DMS79 (cell line): ENCODE measurements around the gene COL19A1.

ENCODE experiments used
- DNase-seq: peaks from one replicate; lab custom pipeline; 2025; lab: John Stamatoyannopoulos, UW

COL19A1 gene

DNA sequence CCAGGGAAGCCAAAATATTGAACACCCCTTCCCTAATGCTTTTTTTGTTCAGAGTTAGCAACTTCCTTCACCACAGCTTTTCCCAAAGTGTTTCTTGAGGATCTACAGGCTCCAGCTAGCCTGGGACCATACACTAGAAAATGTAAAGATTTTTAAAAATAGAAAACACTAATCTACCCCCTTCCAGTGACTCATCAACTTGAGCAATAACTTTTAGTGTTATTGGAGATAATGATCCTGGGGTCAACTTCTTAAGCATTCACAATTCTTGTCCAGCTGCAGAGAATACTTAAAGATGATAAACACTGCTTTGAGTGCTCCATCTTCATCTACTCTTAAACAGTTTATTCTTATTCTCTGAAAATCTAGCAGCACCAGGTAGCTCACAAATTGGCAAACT, 304.9 kb downstream of the COL19A1 start:
- no peak for DNase-seq

DNA sequence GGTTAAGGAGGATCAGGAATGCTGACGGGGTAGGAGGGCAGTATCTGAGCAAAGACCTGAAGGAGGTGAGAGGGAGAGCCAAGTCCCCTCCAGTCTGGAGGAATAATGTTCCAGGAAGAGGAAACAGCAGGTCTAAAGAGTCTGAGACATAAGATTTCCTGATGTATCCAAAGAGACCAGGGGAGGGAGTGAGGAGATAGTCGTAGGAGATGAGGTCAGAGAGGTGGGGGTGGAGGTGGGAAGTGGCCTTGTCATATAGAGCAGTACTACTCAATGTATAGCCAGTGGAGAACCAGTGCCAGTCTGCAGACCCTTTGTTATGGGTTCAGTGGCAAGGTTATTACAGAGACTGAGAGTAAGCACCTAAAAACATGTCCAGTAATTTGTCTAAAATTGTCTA, 305.9 kb downstream of the COL19A1 start:
- no peak for DNase-seq

DNA sequence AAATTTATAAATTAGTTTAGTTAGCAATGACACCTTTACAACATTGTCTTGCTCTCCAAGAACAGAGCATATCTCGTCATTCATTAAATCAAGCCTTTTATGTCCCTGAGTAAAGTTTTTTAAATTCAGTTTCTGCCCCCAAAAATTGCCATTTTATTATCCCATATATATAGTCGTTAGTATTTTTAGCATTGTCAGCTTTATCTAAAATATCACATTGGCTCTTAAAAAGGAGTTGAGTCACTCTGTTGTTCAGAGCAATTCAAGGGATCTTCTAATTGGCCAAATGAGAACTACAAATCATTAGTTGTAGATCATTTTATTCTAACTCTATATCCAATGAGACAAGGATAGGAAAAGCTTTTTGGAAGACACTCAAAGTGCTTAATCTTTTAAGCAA, 309.4 kb downstream of the COL19A1 start:
- DNase-seq = no peak

DNA sequence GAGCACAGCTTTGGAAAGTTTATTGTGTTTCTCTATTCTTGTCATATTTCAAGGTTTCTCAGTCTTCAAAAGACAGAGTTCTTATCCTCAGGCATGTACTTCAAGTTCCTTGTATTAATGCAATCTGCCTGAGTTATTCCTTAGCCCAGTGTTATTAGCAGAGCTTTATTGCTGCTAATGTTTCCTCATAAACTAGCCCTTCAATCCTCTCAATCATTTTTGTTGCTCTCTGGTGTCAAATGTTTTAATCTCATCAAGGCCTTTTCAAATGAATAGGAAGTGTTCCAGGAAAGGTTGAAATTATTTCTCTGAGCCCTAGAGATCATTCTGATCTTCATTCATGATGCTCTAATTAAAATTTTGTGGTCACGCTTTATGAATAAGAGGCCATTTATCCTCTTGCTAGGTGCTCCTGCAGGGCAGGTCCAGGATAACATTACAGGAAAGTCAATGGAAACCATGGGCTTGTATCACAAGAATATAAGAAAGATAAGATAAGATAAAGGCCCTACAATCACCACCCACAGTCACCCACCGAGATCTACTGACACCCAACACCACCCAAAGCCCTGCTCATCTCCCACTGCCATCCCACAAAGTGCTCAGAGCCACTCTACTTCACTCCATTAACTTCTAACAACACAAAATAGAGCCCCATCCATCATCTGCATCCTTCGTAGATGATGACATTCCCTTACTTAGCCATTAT, 310.6 kb downstream of the COL19A1 start:
- DNase-seq = peak; percentile 22

DNA sequence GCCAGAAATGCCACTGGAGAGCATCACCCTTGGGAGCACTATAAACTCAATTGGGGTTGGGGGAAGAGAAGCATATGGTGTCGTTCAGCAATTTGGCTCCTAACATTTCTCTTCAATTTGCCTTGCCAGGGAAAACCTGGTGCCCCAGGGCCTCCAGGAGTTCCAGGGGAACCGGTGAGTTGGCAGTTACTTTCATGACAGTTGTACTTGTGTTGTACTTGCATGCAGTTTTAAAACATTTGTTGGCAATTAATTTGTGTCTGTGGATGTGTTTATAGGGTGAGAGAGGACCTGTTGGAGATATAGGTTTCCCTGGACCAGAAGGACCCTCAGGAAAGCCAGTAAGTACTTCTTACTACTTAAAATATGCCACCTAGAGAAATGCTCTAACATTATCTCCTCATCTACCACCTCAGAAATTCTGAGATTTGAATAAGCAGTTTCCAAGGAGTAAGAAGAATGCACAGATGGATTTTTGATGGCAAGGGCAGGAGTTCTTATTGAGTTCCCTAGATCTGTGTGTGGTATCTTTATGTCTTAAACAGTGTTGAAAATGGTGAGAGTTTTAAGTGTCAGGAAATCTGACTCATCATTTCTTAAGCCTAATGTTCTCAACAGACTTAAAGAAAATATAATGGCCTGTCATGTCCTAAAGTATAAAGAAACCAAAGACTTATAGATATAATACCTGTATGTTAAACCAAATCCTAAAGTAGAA, 314.0 kb downstream of the COL19A1 start:
- DNase-seq = no peak

DNA sequence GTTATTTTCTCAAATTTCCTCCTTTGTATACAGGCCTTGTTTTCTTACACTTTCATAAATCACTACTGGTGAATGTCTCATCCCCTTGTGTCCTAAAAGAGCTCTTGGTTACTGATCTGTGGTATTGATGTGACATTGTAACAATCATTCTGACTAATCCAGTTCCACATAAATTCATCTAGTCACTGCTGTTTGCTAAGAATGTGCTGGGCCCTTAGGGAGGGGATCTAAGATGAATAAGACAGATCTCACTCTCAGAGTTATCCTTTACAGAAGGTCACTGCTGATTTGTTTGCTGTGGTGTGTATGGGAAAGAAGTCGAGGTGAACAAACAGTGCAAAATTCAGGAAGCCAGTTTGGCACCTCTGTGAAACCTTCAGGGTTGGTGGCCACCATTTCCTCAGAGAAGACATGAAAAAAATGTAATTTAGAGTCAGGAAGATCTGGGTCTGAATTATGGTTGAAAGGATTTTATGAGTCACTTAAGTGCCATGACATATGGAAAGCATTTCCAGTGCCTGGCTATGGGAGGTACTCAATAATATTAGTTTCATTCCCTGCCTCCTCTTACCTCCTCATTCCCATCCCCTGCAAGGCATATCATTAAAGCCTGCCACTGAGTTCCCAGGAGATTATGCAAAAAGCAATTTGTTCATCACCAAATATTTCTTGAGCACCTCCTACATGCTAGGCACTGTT, 314.7 kb downstream of the COL19A1 start:
- no peak for DNase-seq

DNA sequence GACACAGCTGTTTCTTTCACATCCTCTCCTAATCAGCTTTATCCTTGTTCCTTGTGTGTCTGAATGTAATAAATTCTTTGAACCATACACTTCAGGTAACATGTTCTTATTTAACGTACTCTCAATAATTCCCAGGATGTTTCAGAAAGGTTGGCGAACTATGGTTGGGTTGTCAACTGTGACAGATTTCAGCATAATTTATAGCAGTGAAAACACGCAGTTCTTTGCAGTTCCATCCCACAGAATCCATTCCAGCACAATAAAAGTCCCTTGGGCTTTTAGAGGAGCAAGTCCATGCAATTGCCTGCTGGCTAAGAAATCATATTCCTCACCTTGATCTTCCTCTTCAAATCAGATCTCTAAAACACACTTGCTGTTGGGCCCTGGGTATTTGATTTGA, 317.2 kb downstream of the COL19A1 start:
- DNase-seq = no peak

DNA sequence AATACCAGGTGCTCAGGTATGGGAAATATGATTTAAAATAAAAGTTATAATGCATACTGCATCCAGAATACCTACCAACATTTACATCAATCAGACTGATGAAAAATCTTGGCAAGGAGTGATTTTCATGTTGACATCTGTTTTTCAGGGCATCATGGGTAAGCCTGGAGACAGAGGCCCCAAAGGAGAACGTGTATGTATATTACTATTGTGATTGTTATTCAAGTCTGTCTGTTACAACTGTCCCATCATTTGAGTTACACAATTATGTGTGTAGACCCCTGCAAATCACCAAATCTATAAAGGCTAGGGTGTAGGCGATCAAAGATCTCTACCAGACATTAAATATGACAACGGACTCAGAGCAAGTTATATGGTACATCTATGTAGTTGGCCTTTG, 318.4 kb downstream of the COL19A1 start:
- no peak for DNase-seq

DNA sequence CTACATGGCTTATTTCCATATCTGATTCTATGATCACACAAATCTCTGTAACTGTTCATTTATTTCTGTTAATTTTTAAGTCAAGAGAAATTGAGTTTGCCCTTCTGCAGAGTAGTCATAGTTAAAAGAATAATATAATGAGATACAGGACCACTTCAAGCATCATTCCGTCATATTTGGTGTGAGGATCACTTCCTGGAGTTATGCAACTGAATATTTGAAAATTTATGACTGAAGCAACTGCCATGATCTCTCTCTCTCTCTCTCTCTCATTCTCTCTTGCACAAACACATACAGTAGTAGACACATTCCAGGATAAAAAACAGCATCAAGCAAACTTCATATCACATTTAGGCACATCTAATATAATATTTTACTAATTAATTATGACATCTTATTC, 320.1 kb downstream of the COL19A1 start:
- DNase-seq = no peak

DNA sequence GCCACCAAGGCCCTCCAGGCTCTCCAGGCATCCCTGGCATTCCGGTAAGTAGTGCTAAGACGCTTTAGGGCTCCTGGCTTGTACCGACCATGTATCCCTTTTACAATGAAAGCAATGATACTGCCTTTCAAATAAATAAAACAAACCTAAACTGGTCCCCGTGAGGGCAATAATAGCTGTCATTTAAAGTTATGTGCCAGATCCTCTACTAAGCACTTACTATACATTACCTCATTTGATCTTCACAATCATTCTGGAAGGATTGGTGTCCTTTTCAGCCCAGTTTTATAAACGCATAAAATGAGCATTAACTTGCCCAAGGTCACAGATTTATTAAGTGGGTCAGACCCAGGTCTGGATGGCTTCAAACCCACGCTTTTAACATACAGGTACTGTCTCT, 321.8 kb downstream of the COL19A1 start:
- DNase-seq = no peak

DNA sequence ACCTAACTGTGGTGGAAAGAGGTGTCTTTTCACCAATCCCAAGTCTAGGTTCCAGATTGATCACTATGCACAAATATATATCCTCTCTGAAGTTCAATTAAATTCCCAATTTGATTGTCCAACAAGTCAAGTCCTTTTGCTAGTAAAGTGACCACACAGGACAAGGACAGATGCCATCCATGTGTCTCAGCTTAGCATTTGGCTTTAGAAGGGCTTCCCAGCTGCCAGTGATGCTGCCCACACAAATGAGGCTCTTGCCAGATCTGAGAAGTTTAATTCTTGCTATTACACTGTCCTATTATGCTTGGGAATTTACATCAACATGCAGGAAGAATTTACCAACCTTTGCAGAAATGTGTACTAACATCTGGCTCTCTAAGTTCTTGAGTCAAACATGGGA, 328.1 kb downstream of the COL19A1 start:
- no peak for DNase-seq

DNA sequence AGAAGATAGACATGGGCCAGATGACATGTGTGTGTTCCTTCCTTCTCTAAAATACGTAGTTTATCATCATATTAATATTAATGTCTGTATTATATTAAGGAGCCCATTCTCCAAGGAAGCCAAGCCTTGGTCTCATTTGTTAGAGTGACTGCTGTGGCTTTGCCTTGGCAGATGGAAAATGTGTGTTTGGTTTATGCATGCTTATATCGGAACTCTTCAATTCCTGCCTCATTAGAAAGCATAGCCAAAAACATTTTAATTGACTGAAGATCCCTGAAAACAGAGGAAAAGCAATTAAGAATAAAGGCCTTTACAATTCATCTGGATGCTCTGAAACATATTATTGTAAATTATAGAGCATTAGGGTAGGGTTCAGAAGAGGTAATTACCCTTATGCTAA, 330.2 kb downstream of the COL19A1 start:
- no peak for DNase-seq

DNA sequence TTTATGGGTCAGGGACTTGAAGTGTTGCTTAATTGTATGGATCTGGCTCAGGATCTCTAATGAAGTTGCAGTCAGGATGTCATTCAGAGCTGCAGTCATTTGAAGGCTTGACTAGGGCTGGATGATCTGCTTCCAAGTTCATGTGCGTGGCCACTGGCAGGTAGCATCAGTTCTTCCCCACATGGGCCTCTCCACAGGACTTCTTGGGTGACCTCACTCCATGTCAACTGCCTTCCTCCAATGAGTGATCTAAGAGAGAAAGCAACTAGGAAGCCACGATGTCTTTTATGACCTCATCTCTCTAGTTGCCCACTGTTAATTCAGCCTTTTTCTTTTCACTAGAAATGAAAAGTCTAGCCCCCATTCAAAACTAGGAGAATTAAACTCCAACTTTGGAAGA, 332.4 kb downstream of the COL19A1 start:
- no peak for DNase-seq

DNA sequence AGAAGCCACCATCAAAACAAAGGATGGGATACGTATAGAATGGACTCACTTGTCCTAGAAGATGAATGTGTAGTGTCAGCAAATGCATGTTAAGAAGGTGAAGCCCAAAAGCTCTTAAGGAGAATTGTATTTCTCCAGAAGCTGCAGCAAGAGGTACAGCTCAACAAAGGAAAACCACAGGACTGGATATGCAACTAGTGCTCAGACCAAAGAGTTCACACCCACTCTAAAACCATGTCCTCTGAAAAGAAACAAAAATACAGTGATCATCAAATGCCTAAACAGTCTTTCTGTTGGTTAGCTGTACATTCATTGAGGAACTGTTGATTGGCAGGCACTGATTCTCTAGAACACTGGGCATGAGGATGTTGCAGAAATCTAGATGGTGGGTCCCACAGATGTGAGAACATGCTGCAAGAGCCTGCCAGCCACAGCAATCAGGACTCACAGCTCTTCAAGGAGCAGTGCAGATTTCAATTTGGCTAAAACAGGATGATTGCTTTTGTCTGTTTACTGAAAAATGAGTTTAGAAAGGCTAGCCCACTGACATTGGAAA, 342.0 kb downstream of the COL19A1 start:
- DNase-seq = no peak

DNA sequence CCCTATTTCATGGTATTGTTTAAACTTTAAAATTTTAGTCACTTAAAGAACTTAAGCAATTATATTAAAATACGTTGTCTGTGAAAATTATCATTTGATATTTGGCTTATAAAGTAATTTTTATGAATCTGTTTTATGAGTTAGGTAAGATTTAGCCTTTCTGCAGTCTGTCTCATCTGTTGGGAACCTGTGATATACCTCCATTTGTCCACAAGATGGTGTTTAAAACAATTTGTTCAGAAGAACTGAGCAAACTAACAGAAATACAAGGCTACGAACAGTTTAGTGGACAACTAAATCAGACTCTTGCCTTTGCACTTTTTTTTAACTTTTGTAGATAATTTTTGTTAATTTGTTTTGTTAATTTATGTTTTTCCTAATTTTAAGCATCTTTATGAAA, 344.1 kb downstream of the COL19A1 start:
- DNase-seq = no peak

DNA sequence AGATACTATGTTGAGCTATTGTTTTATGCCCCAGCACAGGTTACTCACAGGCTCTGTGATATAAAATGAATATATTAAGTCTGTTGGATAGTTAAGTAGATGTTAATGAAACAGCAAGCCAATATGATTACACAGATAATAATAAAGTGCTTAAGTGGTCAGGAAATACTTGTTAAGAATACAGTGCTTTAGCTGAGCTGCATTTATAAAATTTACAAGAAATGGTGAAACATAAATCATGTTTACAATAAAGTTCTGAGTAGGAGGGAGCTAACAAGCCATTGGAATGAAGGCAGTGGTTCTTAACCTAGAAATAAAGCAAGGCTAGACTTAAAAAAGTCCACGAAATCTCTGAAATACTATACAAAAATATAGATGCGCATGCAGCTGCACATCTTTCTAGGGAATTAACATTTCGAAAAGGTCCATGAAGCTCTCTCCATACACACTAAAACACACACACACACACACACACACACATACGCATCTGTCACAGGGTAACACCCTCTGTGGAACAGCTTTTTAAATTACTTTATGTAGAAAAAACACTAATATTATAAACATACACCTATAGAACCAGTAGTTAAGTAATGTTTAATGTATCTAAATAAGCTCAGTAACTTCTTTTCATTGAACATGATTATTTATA, 349.2 kb downstream of the COL19A1 start:
- DNase-seq = no peak

DNA sequence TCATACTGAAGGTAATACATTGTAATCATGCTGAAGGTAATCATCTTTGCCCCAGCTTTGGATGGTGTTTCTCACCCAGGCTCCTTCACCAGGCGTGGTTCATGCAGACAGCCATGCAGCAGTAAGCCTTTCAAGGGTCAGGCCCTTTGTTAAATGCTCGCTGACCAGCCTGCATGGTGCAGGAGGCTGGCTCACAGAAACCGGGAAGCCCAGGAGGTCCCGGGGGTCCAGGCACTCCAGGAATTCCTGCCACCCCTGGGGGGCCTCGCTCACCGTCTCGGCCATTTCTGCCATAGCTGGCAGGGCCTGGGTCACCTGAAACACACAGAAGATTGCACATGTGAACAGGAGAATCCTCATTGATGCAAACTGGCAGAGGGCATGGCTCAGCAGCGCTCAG, 350.4 kb downstream of the COL19A1 start:
- no peak for DNase-seq

DNA sequence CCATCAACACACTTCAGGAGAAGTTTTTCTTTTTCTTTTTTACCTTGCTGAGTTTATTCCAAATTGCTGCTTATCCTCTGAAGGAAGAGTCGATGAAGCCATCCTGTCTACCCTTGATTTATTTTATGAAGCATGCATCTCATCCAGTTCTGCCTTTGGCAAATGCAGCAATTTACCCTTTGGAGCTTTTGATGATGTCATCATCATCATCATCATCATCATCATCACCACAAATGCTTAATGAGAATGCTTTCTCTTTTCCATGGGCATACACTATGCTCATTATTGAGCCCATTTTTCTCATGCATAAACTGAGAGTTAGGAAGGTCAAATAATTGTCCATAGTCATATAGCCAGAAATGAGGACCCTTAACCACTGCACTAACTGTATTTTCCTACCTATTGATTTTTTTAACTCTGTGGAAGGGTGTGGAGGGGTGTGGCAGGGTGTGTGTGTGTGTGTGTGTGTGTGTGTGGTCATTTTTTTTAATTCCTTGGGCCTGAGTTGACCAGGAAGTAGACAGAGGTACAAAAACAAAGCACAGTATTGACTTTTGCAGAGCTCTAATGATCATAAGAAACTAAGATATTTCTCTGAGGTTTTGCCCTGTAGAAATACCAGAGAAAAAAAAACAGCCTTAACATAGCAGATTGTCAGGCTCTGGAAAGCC, 353.7 kb downstream of the COL19A1 start:
- no peak for DNase-seq

DNA sequence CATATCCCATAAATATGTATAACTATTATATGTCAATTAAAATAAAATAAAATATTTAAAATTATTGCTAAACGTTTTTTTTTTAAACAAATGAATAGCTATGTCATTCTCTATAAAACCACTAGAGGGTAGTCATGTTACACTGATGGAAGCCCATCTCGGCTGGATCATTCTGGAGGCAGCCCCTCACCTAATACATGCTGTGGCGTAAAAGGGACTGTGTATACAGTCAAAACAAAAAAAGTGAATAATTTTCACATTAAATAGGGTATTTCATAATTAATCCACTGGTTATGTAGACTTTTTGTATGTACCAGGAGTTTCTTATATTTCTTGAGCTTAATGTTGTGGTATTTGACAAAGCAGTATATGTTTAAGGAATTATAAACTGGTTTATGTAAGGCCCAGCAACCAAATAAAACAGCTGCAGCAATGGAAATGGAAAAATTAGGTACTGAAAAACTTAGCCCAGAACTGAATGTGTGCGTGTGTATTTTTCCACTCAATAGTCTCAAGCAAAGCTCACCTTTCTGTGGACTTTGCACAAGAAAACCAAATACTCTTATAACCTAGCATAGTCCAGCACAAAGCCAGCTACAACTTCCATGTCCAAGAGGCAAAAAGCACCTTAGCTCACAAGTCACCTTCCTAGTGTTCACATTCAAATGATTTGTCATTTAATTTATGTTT, 354.8 kb downstream of the COL19A1 start:
- DNase-seq = no peak

DNA sequence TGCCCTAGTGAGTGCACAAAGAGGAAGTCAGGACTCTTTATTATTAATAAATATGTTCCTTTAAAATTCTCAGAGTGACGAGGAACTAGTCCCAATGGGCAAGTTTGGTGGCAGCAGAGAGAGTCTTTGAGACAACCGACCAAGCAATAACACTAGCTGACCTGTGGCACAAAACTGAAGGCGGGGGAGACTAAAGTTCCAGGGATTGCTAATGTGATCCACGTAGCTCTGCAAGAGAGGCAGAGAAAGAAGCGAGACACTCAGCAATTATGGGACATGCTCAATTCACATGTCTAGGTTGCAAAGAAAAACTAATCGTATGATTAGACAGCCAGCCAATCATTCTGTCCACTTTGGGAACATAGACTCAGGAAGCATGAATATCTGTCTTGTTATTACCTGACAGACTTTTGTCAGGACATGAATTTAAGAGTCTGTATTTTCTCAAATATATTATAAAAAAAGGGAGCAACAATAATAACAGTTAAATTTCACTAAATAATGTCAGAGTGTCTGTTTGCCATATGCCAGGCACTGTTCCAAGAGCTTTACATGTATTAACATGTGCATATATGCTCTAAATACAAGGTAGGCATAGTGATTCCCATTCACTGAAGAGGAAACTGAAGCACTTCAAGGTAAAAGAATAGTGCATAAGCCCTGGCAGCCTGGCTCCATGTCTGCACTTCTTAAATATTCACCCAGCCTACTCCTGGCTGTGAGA, 355.5 kb downstream of the COL19A1 start:
- no peak for DNase-seq

DNA sequence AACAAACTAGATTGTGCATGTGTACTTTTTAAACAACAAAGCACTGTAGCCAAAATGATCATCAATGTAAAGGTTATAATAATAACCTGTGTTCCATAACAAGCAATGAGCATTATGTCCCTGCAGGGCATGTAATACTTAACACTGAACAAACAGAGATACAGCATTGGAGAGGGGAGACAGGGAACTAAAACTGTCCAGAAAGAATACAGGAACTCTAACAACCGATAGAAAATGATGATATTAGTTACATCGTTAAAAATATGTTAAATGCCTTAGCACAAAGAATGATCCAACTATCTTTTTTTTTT, 356.0 kb downstream of the COL19A1 start:
- no peak for DNase-seq
